Measurements from ENCODE around the gene FRY.

FRY gene

GRCh38 chr13:32017474-32017873 lies 14.1 kb upstream of the FRY start:
- no peak for DNase-seq

DNA sequence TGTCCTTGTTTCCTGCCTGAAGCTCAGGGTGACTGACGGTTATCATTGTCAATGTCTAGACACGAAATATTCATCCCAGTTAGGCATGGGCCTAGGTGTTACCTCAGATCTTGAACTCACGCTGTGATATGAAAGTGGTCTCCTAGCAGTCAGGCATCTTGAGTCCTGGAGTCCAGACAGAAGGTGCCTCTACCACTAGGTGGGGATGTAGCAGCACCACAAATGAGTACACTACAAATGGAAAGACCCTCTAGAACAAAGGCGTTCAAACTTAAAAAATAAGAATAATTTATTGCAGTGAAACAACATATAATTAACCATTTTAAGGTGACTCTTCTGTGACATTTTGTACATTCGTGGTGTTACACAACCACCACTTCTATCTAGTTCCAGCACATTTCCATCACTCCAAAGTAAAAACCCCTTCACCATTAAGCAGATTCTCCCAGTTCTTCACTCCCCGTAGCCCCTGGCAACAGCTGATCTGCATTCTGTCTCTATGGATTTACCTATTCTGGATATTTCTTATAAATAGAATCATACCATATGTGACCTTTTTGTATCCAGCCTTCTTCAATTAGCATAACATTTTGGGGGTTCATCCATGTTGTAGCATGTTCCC lies 11.9 kb upstream of the FRY start:
- peak; percentile 8 for DNase-seq

- no peak for DNase-seq
Measured at GRCh38 chr13:32021785-32022184, 9.8 kb upstream of the FRY start.

DNA sequence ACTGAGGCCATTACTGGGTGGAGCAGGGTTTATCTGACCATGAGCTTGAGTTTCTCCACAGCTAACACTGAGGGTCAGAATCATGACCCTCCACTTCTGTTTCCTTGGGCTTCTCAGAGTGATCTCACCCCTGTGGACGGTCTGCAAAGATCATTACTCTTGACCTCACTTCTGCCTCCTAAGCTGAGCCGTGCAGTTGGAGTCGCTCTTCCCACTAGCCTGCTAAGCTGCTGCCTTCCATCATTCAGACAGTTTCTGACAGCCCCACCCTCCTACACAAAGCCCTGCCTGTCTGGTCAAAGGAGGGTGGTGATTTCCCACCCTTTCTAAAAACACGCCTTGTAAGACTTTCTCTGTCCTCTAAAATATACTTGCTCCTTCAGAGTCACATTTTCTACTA lies 9.3 kb upstream of the FRY start:
- DNase-seq, result no peak

- no peak for DNase-seq
Measured at GRCh38 chr13:32023096-32023495, 8.5 kb upstream of the FRY start.

GRCh38 chr13:32023698-32024097 lies 7.9 kb upstream of the FRY start:
- DNase-seq, result peak; percentile 3

DNA sequence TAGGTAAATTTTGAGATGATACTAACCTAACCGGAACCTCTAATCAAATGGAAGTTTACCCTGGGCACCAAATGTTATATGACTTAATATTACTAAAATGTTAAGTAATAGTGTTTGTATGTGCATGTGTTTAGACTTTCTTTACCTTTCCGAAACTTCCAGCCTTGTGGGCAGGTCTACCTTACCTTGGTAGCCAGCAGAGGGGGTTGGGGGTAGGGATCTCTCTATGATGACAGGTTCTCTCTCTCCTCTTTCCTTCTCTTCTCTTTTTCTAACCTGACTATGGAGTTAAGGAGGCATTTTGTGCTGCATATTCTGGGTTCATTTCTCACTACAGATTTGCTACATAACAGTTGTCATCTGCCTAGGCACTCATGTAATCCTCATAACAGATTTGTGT lies 6.8 kb upstream of the FRY start:
- no peak for DNase-seq

GRCh38 chr13:32025730-32026129 lies 5.8 kb upstream of the FRY start:
- no peak for DNase-seq

DNA sequence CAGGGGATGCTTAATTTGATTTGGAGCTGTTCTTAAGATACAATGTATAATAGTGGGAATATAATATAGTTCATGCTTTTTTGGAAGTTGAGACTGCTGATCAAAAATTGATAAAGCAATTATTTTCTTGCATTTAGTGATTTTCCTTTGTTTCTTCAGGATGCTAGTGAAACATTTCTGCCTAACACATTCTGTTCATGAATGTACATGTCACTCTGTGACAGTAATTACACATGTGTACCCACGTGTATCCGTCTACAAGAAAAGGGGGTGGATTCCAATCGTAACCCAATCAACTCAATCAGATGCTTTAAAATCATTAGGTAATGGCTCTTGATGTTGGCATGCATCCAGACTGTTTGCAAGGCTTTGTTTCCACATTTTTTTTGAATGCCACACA lies 5.0 kb upstream of the FRY start:
- no peak for DNase-seq

DNA sequence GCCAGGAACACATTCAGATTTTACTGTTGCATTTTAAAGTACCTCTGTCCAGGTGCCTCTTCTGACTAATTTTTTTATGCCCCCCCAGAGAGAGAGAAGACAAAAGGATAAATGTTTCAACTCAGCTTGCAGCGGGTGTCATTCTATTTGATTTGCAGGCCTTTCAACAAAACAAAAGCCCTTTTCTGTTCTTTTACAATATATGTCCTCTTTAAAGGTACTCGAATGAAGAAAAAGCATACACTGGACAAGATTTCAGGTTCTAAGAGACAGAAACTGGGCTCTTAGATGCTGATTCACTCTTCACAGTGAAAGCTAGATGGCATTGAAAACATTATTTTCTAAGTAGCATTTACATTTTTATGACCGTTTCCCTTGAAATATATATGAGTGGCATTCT lies 2.9 kb upstream of the FRY start:
- DNase-seq, result no peak

GRCh38 chr13:32029684-32030083 lies 1.9 kb upstream of the FRY start:
- no peak for DNase-seq

- DNase-seq, result no peak
Measured at GRCh38 chr13:32031815-32032370, 319 bp downstream of the FRY start.

- no peak for DNase-seq
Measured at GRCh38 chr13:32032759-32033158, 1.2 kb downstream of the FRY start.

DNA sequence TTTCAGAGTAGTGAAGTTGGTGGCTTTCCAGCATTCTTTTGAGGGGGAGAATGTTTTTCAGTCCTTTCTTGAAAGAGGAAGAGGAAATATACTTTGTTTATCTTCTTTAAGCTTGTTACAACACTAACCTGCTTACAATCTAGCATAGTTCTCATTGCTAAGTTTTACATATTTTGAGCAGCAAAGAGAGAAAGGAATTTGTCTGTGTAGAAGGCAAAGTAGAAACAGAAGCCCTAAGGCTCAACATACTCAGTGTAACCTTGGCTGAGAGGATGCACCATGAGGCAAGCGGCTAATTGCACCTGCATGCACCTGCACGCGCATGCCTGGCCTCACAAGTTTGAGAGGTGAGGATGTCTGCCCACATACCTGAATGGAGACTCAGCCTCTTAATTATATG lies 2.2 kb downstream of the FRY start:
- DNase-seq, result peak; percentile 25

GRCh38 chr13:32035716-32036115 lies 4.1 kb downstream of the FRY start:
- DNase-seq, result no peak

DNA sequence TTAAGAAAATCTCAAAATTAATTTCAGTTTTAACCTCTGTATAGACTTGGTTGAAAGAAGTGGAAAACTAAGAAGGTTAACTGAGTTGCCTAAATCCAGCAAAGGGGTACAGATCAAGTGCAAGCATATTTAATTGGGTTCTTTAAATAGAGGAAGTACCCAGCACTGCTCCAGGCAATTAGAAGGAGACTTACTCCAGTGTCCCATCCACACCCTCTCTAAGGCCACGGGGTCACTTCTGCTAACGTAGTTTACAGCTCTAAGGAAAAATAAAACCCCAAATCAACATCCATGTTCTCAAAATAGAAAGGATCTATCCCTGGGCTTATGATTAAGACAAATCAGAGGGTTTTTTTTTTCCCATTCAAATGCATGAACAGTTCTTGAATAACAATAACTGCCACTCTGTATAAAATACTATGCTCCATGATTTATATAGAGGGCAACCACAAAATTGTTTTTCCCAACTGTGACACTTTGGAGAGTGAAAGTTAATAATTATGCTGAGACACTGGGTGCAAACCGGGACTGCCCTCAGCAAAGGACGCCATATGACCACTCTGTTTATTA lies 4.6 kb downstream of the FRY start:
- DNase-seq, result no peak

DNA sequence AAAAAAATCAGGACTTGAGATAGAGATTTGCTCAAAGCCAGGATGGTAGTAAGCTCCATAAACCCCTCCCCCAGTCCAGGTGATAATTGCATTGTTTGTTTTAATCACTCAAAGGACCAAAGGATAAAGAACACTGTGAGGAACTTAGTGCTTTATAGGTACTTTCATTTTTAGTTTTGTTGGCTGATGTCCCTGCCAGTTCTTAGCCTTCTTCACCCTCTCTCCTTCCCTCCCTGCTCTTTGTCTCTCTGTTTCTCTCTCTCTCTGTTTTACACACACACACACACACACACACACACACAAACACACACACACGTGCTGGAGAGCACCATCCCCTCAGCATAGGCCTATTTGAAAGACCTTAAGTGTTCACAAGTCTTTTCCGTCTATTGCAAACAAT lies 5.2 kb downstream of the FRY start:
- DNase-seq, result no peak

DNA sequence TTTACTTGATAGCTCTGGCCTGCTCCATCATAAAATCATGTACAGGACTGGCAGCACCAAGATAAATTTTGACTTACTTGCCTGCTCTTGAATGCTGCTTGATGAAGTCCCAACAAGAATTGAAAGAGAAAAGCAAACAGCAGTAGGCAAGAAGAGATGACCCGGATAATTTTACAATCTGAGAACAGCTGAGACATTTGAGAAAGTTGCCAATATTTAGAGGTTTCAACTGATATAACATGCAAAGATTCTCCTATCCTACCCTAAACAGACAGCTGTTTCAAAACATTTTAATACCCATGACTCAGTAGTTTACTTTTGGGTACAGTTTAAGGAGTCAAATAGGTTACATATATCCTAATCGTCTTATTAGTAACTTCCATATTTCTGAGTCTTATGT lies 5.9 kb downstream of the FRY start:
- DNase-seq, result no peak

- no peak for DNase-seq
Measured at GRCh38 chr13:32038343-32038742, 6.8 kb downstream of the FRY start.

DNA sequence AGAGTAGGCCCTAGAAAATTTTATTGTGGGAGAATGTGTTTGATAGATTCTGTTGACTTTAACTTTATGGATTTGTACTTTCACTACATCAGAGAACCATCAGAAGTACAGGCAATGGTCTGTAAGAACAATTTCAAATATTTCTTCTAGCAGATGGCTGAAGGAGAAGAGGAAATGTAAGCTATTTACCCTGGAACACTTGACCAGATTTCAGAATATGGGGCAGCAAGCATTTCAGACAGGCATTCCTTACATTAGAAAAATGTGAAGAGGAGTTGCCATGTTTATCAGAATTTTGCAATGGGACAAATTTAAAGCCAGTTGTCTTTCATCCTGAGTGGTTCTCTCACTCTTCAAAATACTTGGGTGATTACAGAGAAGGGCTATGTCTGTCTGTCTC lies 7.5 kb downstream of the FRY start:
- no peak for DNase-seq

GRCh38 chr13:32039528-32039927 lies 8.0 kb downstream of the FRY start:
- DNase-seq, result no peak

DNA sequence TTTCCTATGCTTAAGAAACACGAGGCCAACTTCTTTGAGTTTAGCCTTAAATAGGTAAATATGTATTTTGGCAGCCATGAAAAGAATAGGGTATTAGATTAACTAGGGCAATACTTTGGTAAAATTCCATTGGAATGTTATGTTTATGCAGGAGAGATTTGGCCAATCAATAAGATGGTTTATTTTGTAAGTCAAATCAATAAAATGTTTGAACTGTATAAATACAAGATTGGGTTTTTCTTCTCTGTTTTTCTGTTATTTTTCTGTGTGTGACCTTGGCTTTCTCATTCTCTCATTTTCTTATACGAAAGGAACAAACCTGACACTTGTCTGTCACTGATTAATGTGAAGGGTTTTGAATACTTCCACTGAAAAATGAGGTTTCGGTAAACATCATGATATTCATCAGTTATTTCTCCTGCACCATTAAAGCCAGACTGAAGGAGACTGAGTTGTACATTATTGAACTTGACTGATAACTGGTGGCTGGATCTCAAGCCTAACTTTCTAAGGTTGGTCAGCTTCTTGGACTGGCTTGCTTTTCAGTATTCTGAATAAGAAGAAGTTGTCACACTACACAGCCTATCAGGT lies 8.6 kb downstream of the FRY start:
- DNase-seq, result no peak

- no peak for DNase-seq
Measured at GRCh38 chr13:32040689-32041088, 9.1 kb downstream of the FRY start.

- no peak for DNase-seq
Measured at GRCh38 chr13:32041429-32041828, 9.9 kb downstream of the FRY start.

DNA sequence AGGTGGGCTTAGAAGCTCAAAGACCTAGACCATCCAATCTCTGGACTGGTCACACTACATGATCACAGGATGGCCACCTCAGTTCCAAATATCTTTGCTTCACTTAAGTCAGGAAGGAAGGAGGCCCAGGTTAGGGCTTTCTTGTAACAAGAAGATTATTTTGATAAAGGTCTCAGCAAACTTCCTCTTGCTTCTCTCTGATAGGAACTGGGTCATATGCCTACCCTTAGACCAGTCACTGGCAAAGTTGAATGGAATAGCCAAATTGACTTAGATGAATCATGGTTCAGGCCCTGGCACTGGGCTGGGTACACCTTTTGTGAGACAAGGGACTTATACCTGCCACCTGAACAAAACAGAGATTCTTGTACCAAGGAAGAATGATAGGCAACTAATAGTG lies 11.0 kb downstream of the FRY start:
- no peak for DNase-seq
